GM12892 (cell line): ENCODE results near the gene ADGRF5.
"Not testable (repeated sequence)": the region's sequence is repeated elsewhere in the genome, so short reads cannot be mapped to it uniquely, and the experiment has no call there.

Experiments
- POLR2AphosphoS5 ChIP-seq: IDR thresholded peaks from 2 replicates; pipeline ENCODE4 v1.6.1; 2011; ENCODE audit warnings: low read depth, low read length, control low read depth
- TAF1 ChIP-seq: IDR thresholded peaks from 2 replicates; pipeline ENCODE4 v1.6.1; 2011; ENCODE audit warnings: low read depth, mild to moderate bottlenecking, control low read depth, low read length, borderline replicate concordance

- not testable (repeated sequence) for TF ChIP-seq TAF1, POLR2AphosphoS5
Measured at GRCh38 chr6:46834991-46835390, 86.7 kb downstream of the ADGRF5 start.
